Astrocyte (in vitro differentiated cells and primary cell): ENCODE data around the gene TRIM10.

Source experiments
- EZH2 ChIP-seq: IDR thresholded peaks from 2 replicates; pipeline ENCODE4 v1.6.1; 2012; ENCODE audit warnings: mild to moderate bottlenecking, low read length, inconsistent platforms; ENCODE audit not compliant: insufficient read depth
- TF ChIP-seq, protein P1 (sequence below): IDR thresholded peaks from 2 replicates; pipeline ENCODE4 v1.5.1; 2011; ENCODE audit warnings: low read depth, mild to moderate bottlenecking, inconsistent platforms, low read length, moderate library complexity; ENCODE audit not compliant: insufficient read depth

GRCh38 chr6:30102970-30103871 lies 57.8 kb downstream of the TRIM10 start:
- TF ChIP-seq, protein P1, sequence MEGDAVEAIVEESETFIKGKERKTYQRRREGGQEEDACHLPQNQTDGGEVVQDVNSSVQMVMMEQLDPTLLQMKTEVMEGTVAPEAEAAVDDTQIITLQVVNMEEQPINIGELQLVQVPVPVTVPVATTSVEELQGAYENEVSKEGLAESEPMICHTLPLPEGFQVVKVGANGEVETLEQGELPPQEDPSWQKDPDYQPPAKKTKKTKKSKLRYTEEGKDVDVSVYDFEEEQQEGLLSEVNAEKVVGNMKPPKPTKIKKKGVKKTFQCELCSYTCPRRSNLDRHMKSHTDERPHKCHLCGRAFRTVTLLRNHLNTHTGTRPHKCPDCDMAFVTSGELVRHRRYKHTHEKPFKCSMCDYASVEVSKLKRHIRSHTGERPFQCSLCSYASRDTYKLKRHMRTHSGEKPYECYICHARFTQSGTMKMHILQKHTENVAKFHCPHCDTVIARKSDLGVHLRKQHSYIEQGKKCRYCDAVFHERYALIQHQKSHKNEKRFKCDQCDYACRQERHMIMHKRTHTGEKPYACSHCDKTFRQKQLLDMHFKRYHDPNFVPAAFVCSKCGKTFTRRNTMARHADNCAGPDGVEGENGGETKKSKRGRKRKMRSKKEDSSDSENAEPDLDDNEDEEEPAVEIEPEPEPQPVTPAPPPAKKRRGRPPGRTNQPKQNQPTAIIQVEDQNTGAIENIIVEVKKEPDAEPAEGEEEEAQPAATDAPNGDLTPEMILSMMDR: peak; percentile 85
- TF ChIP-seq EZH2: no peak
